Sigmoid colon (tissue), 4 donors: Measurements from ENCODE around the gene WRAP73.

Source experiments
- CTCF ChIP-seq, 4 experiments: fragments of 450-650 bp in 3 of 4; fragments of 200-600 bp in 1 of 4; IDR thresholded peaks; one replicate each; pipeline ENCODE4 v1.5.1; 2016 to 2019; ENCODE audit warnings: antibody characterized with exemption in 4 of 4, mild to moderate bottlenecking in 3 of 4, moderate library complexity in 2 of 4
- EP300 ChIP-seq, 4 donors: sonication (generic); formaldehyde crosslinking; IDR thresholded peaks; one replicate each; pipeline ENCODE4 v1.6.1; 2017; ENCODE audit warnings: antibody characterized with exemption in 4 of 4
- POLR2A ChIP-seq, 2 donors: fragments of 450-650 bp; IDR thresholded peaks; one replicate each; pipeline ENCODE4 v1.6.1; 2016; ENCODE audit warnings: antibody characterized with exemption in 2 of 2, mild to moderate bottlenecking in 2 of 2, moderate library complexity in 2 of 2
- POLR2AphosphoS5 ChIP-seq, 4 donors: sonication (generic); formaldehyde crosslinking; IDR thresholded peaks; one replicate each; pipeline ENCODE4 v1.6.1; 2017; ENCODE audit warnings: antibody characterized with exemption in 4 of 4

DNA sequence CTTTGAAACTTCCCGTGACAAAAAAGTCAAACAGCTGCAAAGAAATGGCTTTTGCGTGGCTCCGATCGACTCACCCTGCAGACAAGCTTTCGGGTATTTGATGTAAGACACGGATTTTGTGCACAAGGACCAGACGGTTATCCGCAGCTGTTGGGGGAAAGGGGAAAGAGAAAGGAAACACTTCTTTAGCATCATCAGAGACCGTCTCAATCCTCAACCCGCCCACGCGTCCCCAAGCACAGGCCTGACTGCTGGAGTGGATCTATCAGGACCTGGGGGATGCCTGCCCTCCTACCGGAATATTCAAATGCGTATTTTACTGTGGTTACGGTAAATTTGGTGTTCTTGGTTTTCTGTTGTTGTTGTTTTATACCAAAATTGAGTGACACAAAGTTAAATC is 11.2 kb downstream of the WRAP73 start:
- TF ChIP-seq CTCF (IDR thresholded peaks at IDR 0.05) (no peak), EP300 (IDR thresholded peaks at IDR 0.05) (no peak), POLR2AphosphoS5 (IDR thresholded peaks at IDR 0.05) (no peak), POLR2A (IDR thresholded peaks at IDR 0.05) (no peak)
